Neural cell (in vitro differentiated cells): ENCODE measurements around the gene SREBF1. TPM values are rescaled to one million over a fixed set of nuclear protein-coding genes. Genes with fewer than 3 reads are reported as not detected.
A peak's percentile ranks its signal among the peaks of the same experiment; 100 is the strongest.

Experiments
- H2AFZ ChIP-seq: fragments of 200-600, 300-800 bp; sonication (generic), shearing (Covaris generic); 2 replicates; pipeline ENCODE4 v1.6.0; 2014; ENCODE audit warnings: low read depth, mild to moderate bottlenecking, antibody characterized with exemption, low read length, moderate library complexity
- H3F3A ChIP-seq: fragments of 200-600 bp; shearing (Covaris generic); 2 replicates; pipeline ENCODE4 v1.6.1; 2016; ENCODE audit warnings: mild to moderate bottlenecking, moderate library complexity, mixed read lengths, antibody characterized with exemption, low read length; ENCODE audit not compliant: insufficient read depth, poor library complexity, severe bottlenecking
- H3K27ac ChIP-seq: fragments of 200-600, 300-800 bp; sonication (generic), shearing (Covaris generic); 2 replicates; pipeline ENCODE4 v1.5.1; 2014; ENCODE audit warnings: mild to moderate bottlenecking, low read length, moderate library complexity
- H3K27me3 ChIP-seq: fragments of 300-800, 200-600 bp; sonication (generic), shearing (Covaris generic); 2 replicates; pipeline ENCODE4 v1.6.0; 2014; ENCODE audit warnings: mild to moderate bottlenecking, low read depth, low read length, moderate library complexity; ENCODE audit not compliant: insufficient read depth
- H3K36me3 ChIP-seq: fragments of 300-800, 200-600 bp; sonication (generic), shearing (Covaris generic); 2 replicates; pipeline ENCODE4 v1.5.1; 2014; ENCODE audit warnings: mild to moderate bottlenecking, antibody characterized with exemption, low read length, moderate library complexity; ENCODE audit not compliant: insufficient read depth
- H3K4me2 ChIP-seq: fragments of 300-800, 200-600 bp; sonication (generic), shearing (Covaris generic); 2 replicates; pipeline ENCODE4 v1.6.0; 2014; ENCODE audit warnings: mild to moderate bottlenecking, low read length
- H3K4me3 ChIP-seq: fragments of 300-800, 200-600 bp; sonication (generic), shearing (Covaris generic); 2 replicates; pipeline ENCODE4 v1.5.1; 2014; ENCODE audit warnings: mild to moderate bottlenecking, low read length, moderate library complexity
- H3K79me2 ChIP-seq: fragments of 200-600 bp; shearing (Covaris generic); replicated peaks from 2 replicates; pipeline ENCODE4 v1.6.0; 2014; ENCODE audit warnings: mild to moderate bottlenecking, low read length, moderate library complexity; ENCODE audit not compliant: insufficient read depth
- H3K9ac ChIP-seq: fragments of 300-800, 200-600 bp; sonication (generic), shearing (Covaris generic); 2 replicates; pipeline ENCODE4 v1.6.1; 2016; ENCODE audit warnings: mild to moderate bottlenecking, low read length, mixed read lengths
- H3K9me2 ChIP-seq: fragments of 200-600 bp; shearing (Covaris generic); 2 replicates; pipeline ENCODE4 v1.6.1; 2016; ENCODE audit warnings: mild to moderate bottlenecking, low read length, mixed read lengths; ENCODE audit not compliant: insufficient read depth
- H3K9me3 ChIP-seq: fragments of 200-600, 300-800 bp; sonication (generic), shearing (Covaris generic); 2 replicates; pipeline ENCODE4 v1.6.1; 2016; ENCODE audit warnings: mild to moderate bottlenecking, mixed run types, low read length, moderate library complexity, mixed read lengths
- H4K20me1 ChIP-seq: fragments of 200-600 bp; shearing (Covaris generic); 2 replicates; pipeline ENCODE4 v1.6.1; 2016; ENCODE audit warnings: mild to moderate bottlenecking, mixed run types; ENCODE audit not compliant: insufficient read depth
- EP300 ChIP-seq: fragments of 450-650 bp; conservative IDR thresholded peaks from 2 replicates; pipeline ENCODE4 v1.6.1; 2014; ENCODE audit warnings: antibody characterized with exemption, mild to moderate bottlenecking, moderate library complexity; ENCODE audit not compliant: poor library complexity, severe bottlenecking
- EZH2 ChIP-seq: fragments of 200-600, 300-800 bp; shearing (Covaris generic), sonication (generic); IDR thresholded peaks from 2 replicates; pipeline ENCODE4 v1.6.1; 2014; ENCODE audit warnings: antibody characterized with exemption, low read length, borderline replicate concordance, mild to moderate bottlenecking; ENCODE audit not compliant: insufficient read depth, poor library complexity, severe bottlenecking
- MXI1 ChIP-seq: fragments of 450-650 bp; conservative IDR thresholded peaks from 2 replicates; pipeline ENCODE4 v1.6.1; 2014; ENCODE audit warnings: antibody characterized with exemption, mild to moderate bottlenecking; ENCODE audit not compliant: poor library complexity, severe bottlenecking
- POLR2AphosphoS5 ChIP-seq: IDR thresholded peaks from 2 replicates; pipeline ENCODE4 v1.6.1; 2012
- RAD21 ChIP-seq: fragments of 450-650 bp; conservative IDR thresholded peaks from 2 replicates; pipeline ENCODE4 v1.6.1; 2014; ENCODE audit warnings: antibody characterized with exemption, mild to moderate bottlenecking, moderate library complexity
- SMC3 ChIP-seq: fragments of 450-650 bp; conservative IDR thresholded peaks from 2 replicates; pipeline ENCODE4 v1.6.1; 2014; ENCODE audit warnings: antibody characterized with exemption, mild to moderate bottlenecking, moderate library complexity; ENCODE audit not compliant: poor library complexity
- TAF1 ChIP-seq: IDR thresholded peaks from 2 replicates; pipeline ENCODE4 v1.6.1; 2012; ENCODE audit warnings: low read depth
- polyA plus RNA-seq: library from polyadenylated mRNA; depleted of rRNA; stranded (reverse); fragments of >200 nt; gene quantifications from 2 replicates; pipeline ENCODE4 v1.2.3, GENCODE V29; 2014
- TF ChIP-seq, protein P1 (sequence below): IDR thresholded peaks from 2 replicates; pipeline ENCODE4 v1.6.1; 2012; ENCODE audit warnings: borderline replicate concordance
- TF ChIP-seq, protein P2 (sequence below): fragments of 450-650 bp; IDR thresholded peaks from 2 replicates; pipeline ENCODE4 v1.5.1; 2014; ENCODE audit warnings: antibody characterized with exemption, mild to moderate bottlenecking, moderate library complexity; ENCODE audit not compliant: poor library complexity, severe bottlenecking

Gene SREBF1
- polyA plus RNA-seq, 1 donor from 2014 or later = 22.5 TPM

- Histone ChIP-seq H3K27me3 (no peaks in the 10 kb centered on the region), H3K79me2 (peaks cover 71% of the 10 kb centered on the region), H4K20me1 (peaks cover 17% of the 10 kb centered on the region), H3K36me3 (no peaks in the 10 kb centered on the region), H3K9ac (peak overlapping the region; percentile 94), H3K4me3 (peak overlapping the region; percentile 89), H3K9me2 (no peaks in the 10 kb centered on the region), H3K4me2 (peak overlapping the region; percentile 99), H3K27ac (peak overlapping the region; percentile 96), H3K9me3 (no peaks in the 10 kb centered on the region), H2AFZ (no peak overlapping the region), H3F3A (no peaks in the 10 kb centered on the region)
- TF ChIP-seq RAD21 (peak; percentile 35), EZH2 (no peak), TAF1 (peak; percentile 8), POLR2AphosphoS5 (peak; percentile 75), MXI1 (peak; percentile 85), EP300 (peak; percentile 11), SMC3 (peak; percentile 37)
- TF ChIP-seq, protein P1, sequence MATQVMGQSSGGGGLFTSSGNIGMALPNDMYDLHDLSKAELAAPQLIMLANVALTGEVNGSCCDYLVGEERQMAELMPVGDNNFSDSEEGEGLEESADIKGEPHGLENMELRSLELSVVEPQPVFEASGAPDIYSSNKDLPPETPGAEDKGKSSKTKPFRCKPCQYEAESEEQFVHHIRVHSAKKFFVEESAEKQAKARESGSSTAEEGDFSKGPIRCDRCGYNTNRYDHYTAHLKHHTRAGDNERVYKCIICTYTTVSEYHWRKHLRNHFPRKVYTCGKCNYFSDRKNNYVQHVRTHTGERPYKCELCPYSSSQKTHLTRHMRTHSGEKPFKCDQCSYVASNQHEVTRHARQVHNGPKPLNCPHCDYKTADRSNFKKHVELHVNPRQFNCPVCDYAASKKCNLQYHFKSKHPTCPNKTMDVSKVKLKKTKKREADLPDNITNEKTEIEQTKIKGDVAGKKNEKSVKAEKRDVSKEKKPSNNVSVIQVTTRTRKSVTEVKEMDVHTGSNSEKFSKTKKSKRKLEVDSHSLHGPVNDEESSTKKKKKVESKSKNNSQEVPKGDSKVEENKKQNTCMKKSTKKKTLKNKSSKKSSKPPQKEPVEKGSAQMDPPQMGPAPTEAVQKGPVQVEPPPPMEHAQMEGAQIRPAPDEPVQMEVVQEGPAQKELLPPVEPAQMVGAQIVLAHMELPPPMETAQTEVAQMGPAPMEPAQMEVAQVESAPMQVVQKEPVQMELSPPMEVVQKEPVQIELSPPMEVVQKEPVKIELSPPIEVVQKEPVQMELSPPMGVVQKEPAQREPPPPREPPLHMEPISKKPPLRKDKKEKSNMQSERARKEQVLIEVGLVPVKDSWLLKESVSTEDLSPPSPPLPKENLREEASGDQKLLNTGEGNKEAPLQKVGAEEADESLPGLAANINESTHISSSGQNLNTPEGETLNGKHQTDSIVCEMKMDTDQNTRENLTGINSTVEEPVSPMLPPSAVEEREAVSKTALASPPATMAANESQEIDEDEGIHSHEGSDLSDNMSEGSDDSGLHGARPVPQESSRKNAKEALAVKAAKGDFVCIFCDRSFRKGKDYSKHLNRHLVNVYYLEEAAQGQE = no peak
- TF ChIP-seq, protein P2, sequence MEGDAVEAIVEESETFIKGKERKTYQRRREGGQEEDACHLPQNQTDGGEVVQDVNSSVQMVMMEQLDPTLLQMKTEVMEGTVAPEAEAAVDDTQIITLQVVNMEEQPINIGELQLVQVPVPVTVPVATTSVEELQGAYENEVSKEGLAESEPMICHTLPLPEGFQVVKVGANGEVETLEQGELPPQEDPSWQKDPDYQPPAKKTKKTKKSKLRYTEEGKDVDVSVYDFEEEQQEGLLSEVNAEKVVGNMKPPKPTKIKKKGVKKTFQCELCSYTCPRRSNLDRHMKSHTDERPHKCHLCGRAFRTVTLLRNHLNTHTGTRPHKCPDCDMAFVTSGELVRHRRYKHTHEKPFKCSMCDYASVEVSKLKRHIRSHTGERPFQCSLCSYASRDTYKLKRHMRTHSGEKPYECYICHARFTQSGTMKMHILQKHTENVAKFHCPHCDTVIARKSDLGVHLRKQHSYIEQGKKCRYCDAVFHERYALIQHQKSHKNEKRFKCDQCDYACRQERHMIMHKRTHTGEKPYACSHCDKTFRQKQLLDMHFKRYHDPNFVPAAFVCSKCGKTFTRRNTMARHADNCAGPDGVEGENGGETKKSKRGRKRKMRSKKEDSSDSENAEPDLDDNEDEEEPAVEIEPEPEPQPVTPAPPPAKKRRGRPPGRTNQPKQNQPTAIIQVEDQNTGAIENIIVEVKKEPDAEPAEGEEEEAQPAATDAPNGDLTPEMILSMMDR = no peak
These were observed 54.9 kb downstream of the SREBF1 start for GRCh38 chr17:17781591-17782496.

GRCh38 chr17:17780922-17781590 lies 55.7 kb downstream of the SREBF1 start:
- Histone ChIP-seq H3K9ac (peak overlapping the region; percentile 94), H3K79me2 (peaks cover 67% of the 10 kb centered on the region), H3K9me3 (no peaks in the 10 kb centered on the region), H2AFZ (no peak overlapping the region), H3K9me2 (no peaks in the 10 kb centered on the region), H3K4me2 (peak overlapping the region; percentile 99), H3K36me3 (no peaks in the 10 kb centered on the region), H3F3A (no peaks in the 10 kb centered on the region), H4K20me1 (peaks cover 17% of the 10 kb centered on the region), H3K27ac (peak overlapping the region; percentile 96), H3K4me3 (peak overlapping the region; percentile 89), H3K27me3 (no peaks in the 10 kb centered on the region)
- peak; percentile 25 for TF ChIP-seq SMC3
- peak; percentile 30 for TF ChIP-seq POLR2AphosphoS5
- TF ChIP-seq, protein P1 = peak; percentile 16
- TF ChIP-seq EP300 = no peak
